GM19023 (cell line): Measurements from ENCODE around the gene SPOCD1.

ENCODE experiments used
- ATAC-seq: cut with Tn5 transposase; IDR thresholded peaks from one replicate; pipeline ENCODE4 v1.9.1; 2021; ENCODE audit warnings: mild to moderate bottlenecking, moderate library complexity; ENCODE audit not compliant: unreplicated experiment

SPOCD1 gene

GRCh38 chr1:31742462-31743212 is 73.2 kb downstream of the SPOCD1 start:
- ATAC-seq = no peak
